ENCODE results near the gene BCL2.
"Not testable (repeated sequence)": the region's sequence is repeated elsewhere in the genome, so short reads cannot be mapped to it uniquely, and the experiment has no call there.

The BCL2 gene

GRCh38 chr18:63199743-63200241 is 119.8 kb downstream of the BCL2 start:
- DNase-seq (ENCODE audit: insufficient read length) (no peak), FAIRE-seq (no peak)
- no peak for TF ChIP-seq POLR2A (IDR thresholded peaks at IDR 0.05; ENCODE audit: low read depth, low read length)
- TF ChIP-seq TAF1 (IDR thresholded peaks at IDR 0.05; ENCODE audit: borderline replicate concordance, low read depth, low read length): no peak

- DNase-seq (ENCODE audit: insufficient read length): no peak
- TF ChIP-seq POLR2A (IDR thresholded peaks at IDR 0.05; ENCODE audit: low read depth, low read length) (no peak), TAF1 (IDR thresholded peaks at IDR 0.05; ENCODE audit: borderline replicate concordance, low read depth, low read length) (no peak), POLR2AphosphoS5 (IDR thresholded peaks at IDR 0.05; ENCODE audit: low read depth, low read length) (no peak)
- FAIRE-seq: peak; percentile 97
Measured at GRCh38 chr18:63198868-63199742, 120.5 kb downstream of the BCL2 start.

GRCh38 chr18:63198098-63198760 is 121.3 kb downstream of the BCL2 start:
- DNase-seq (ENCODE audit: insufficient read length) (no peak), FAIRE-seq (no peak)
- TF ChIP-seq TAF1 (IDR thresholded peaks at IDR 0.05; ENCODE audit: borderline replicate concordance, low read depth, low read length) (no peak), POLR2AphosphoS5 (IDR thresholded peaks at IDR 0.05; ENCODE audit: low read depth, low read length) (no peak), POLR2A (IDR thresholded peaks at IDR 0.05; ENCODE audit: low read depth, low read length) (no peak)

- TF ChIP-seq TAF1 (IDR thresholded peaks at IDR 0.05; ENCODE audit: borderline replicate concordance, low read depth, low read length): no peak
- DNase-seq (ENCODE audit: insufficient read length) (no peak), FAIRE-seq (peak; percentile 70)
Measured at GRCh38 chr18:63197246-63197869, 122.2 kb downstream of the BCL2 start.

- TF ChIP-seq POLR2A (IDR thresholded peaks at IDR 0.05; ENCODE audit: low read depth, low read length) (no peak), POLR2AphosphoS5 (IDR thresholded peaks at IDR 0.05; ENCODE audit: low read depth, low read length) (no peak), TAF1 (IDR thresholded peaks at IDR 0.05; ENCODE audit: borderline replicate concordance, low read depth, low read length) (no peak)
Measured at GRCh38 chr18:63195326-63196159, 124.0 kb downstream of the BCL2 start.

GRCh38 chr18:63192885-63193349 is 126.7 kb downstream of the BCL2 start:
- no peak for TF ChIP-seq TAF1 (IDR thresholded peaks at IDR 0.05; ENCODE audit: borderline replicate concordance, low read depth, low read length)
- TF ChIP-seq POLR2A (IDR thresholded peaks at IDR 0.05; ENCODE audit: low read depth, low read length): no peak
- TF ChIP-seq POLR2AphosphoS5 (IDR thresholded peaks at IDR 0.05; ENCODE audit: low read depth, low read length): no peak
- FAIRE-seq (peak; percentile 86), DNase-seq (ENCODE audit: insufficient read length) (no peak)

More at GRCh38 chr18:63195326-63196159, 124.0 kb downstream of the BCL2 start:
- DNase-seq (ENCODE audit: insufficient read length): no peak
- no peak for FAIRE-seq

- FAIRE-seq: peak; percentile 68
Measured at GRCh38 chr18:63192126-63192884, 127.3 kb downstream of the BCL2 start.

GRCh38 chr18:63191413-63191812 is 128.2 kb downstream of the BCL2 start:
- no peak for DNase-seq (ENCODE audit: insufficient read length)
- TF ChIP-seq POLR2AphosphoS5 (IDR thresholded peaks at IDR 0.05; ENCODE audit: low read depth, low read length) (no peak), POLR2A (IDR thresholded peaks at IDR 0.05; ENCODE audit: low read depth, low read length) (no peak), TAF1 (IDR thresholded peaks at IDR 0.05; ENCODE audit: borderline replicate concordance, low read depth, low read length) (no peak)
- FAIRE-seq: peak; percentile 30

More at GRCh38 chr18:63192126-63192884, 127.3 kb downstream of the BCL2 start:
- TF ChIP-seq POLR2AphosphoS5 (IDR thresholded peaks at IDR 0.05; ENCODE audit: low read depth, low read length) (no peak), TAF1 (IDR thresholded peaks at IDR 0.05; ENCODE audit: borderline replicate concordance, low read depth, low read length) (no peak), POLR2A (IDR thresholded peaks at IDR 0.05; ENCODE audit: low read depth, low read length) (no peak)
- DNase-seq (ENCODE audit: insufficient read length): no peak

GRCh38 chr18:63190838-63191237 is 128.7 kb downstream of the BCL2 start:
- FAIRE-seq; DNase-seq (ENCODE audit: insufficient read length): not testable (repeated sequence)

- TF ChIP-seq TAF1 (IDR thresholded peaks at IDR 0.05; ENCODE audit: borderline replicate concordance, low read depth, low read length) (no peak), POLR2A (IDR thresholded peaks at IDR 0.05; ENCODE audit: low read depth, low read length) (no peak), POLR2AphosphoS5 (IDR thresholded peaks at IDR 0.05; ENCODE audit: low read depth, low read length) (no peak)
- FAIRE-seq (no peak), DNase-seq (ENCODE audit: insufficient read length) (no peak)
Measured at GRCh38 chr18:63189817-63190216, 129.8 kb downstream of the BCL2 start.

All from GM12892 (cell line).